HL-60 (cell line): ENCODE results near the gene ST8SIA2.

Experiments used
- CTCF ChIP-seq: IDR thresholded peaks from one replicate; pipeline ENCODE4 v1.5.1; 2011; ENCODE audit warnings: low read length, control low read depth, inconsistent platforms; ENCODE audit not compliant: insufficient read depth
- POLR2AphosphoS5 ChIP-seq: IDR thresholded peaks from 2 replicates; pipeline ENCODE4 v1.6.1; 2012; ENCODE audit warnings: low read depth
- REST ChIP-seq: IDR thresholded peaks from 2 replicates; pipeline ENCODE4 v1.6.1; 2012; ENCODE audit warnings: low read depth; ENCODE audit not compliant: insufficient replicate concordance
- SPI1 ChIP-seq: IDR thresholded peaks from 2 replicates; pipeline ENCODE4 v1.6.1; 2012; ENCODE audit warnings: low read depth, mild to moderate bottlenecking, borderline replicate concordance

GRCh38 chr15:92346063-92346462 is 47.6 kb upstream of the ST8SIA2 start:
- TF ChIP-seq CTCF: no peak
- TF ChIP-seq POLR2AphosphoS5: no peak
- TF ChIP-seq REST: no peak
- TF ChIP-seq SPI1: no peak
